ENCODE data around the gene CCDC63. TPM values are rescaled to one million over a fixed set of nuclear protein-coding genes. Genes with fewer than 3 reads are reported as not detected.

CCDC63 gene
- total and polyA plus RNA-seq, 9 of the 15 experiments (the other 6 are each of a cell fraction or from before 2014, with no cell fraction given) = not detected

- no peaks in the 10 kb centered on the region for H3K36me3 ChIP-seq (ENCODE audit: control insufficient read depth, insufficient read depth, low read length)
- BruUV-seq (replicated peaks) = no TSS peak
- 0 out of 4 replicates have a peak overlapping the region, but pooled peaks of 1 of the 2 experiments have one; percentile 13 for H3K9ac ChIP-seq (ENCODE audit: insufficient read depth in 1 of 2, low read depth in 2 of 2, low read length in 2 of 2)
- no peaks in the 10 kb centered on the region for H3K9me1 ChIP-seq (ENCODE audit: control insufficient read depth, insufficient read depth, low read length)
- intact Hi-C loops (cut with micrococcal nuclease) (no loop called here), in situ Hi-C loops (cut with MboI) (no loop called here)
- ATAC-seq (peak; percentile 43; the same call in 2 of the 3 replicates), FAIRE-seq (no peak), DNase-seq (ENCODE audit: extremely low read depth in 1 of 4, low spot score in 3 of 4) (no peak)
- no peak overlapping the region for H3K27ac ChIP-seq (ENCODE audit: extremely low read depth, low read depth, low read length)
- H3K4me3 ChIP-seq = no peak overlapping the region
- WGBS (ENCODE audit: insufficient coverage, low coverage, missing lambda C conversion rate) = under 1% methylated on average over 13 of the region's 14 CpGs
- no peaks in the 10 kb centered on the region; the same call in 1 of the 2 replicates for H3K9me3 ChIP-seq (replicated peaks; ENCODE audit: control insufficient read depth, insufficient read depth, low read depth, low read length)
- 0 out of 5 replicates have a peak, but pooled peaks cover 0 to 3% of the 10 kb centered on the region in 2 experiments for H3K4me1 ChIP-seq (replicated peaks in 1 of 2; ENCODE audit: control insufficient read depth in 2 of 2, insufficient read depth in 2 of 2, low read length in 2 of 2)
- H3K79me2 ChIP-seq (ENCODE audit: control insufficient read depth, insufficient read depth, low read length) = no peaks in the 10 kb centered on the region
- TF ChIP-seq ZNF324 (CRISPR knock-in tag; IDR thresholded peaks at IDR 0.05) (no peak), RBM22 (IDR thresholded peaks at IDR 0.05; ENCODE audit: low read depth, low read length, poor library complexity, severe bottlenecking) (no peak), ZNF121 (CRISPR knock-in tag; conservative IDR thresholded peaks at IDR 0.05) (no peak), NCOR1 (IDR thresholded peaks at IDR 0.05) (no peak), ZNF696 (CRISPR knock-in tag; conservative IDR thresholded peaks at IDR 0.05) (no peak)
- TF ChIP-seq, protein P1, sequence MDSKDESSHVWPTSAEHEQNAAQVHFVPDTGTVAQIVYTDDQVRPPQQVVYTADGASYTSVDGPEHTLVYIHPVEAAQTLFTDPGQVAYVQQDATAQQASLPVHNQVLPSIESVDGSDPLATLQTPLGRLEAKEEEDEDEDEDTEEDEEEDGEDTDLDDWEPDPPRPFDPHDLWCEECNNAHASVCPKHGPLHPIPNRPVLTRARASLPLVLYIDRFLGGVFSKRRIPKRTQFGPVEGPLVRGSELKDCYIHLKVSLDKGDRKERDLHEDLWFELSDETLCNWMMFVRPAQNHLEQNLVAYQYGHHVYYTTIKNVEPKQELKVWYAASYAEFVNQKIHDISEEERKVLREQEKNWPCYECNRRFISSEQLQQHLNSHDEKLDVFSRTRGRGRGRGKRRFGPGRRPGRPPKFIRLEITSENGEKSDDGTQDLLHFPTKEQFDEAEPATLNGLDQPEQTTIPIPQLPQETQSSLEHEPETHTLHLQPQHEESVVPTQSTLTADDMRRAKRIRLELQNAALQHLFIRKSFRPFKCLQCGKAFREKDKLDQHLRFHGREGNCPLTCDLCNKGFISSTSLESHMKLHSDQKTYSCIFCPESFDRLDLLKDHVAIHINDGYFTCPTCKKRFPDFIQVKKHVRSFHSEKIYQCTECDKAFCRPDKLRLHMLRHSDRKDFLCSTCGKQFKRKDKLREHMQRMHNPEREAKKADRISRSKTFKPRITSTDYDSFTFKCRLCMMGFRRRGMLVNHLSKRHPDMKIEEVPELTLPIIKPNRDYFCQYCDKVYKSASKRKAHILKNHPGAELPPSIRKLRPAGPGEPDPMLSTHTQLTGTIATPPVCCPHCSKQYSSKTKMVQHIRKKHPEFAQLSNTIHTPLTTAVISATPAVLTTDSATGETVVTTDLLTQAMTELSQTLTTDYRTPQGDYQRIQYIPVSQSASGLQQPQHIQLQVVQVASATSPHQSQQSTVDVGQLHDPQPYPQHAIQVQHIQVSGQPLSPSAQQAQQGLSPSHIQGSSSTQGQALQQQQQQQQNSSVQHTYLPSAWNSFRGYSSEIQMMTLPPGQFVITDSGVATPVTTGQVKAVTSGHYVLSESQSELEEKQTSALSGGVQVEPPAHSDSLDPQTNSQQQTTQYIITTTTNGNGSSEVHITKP (IDR thresholded peaks at IDR 0.05; ENCODE audit: partially characterized antibody) = peak; percentile 12
- ChIA-PET CTCF (ENCODE audit: low intra/inter-chr PET ratio) (no interaction called here), POLR2A (interaction anchor here (0.7 to 1.0 kb wide), 2 partner anchors 15 to 21 kb away, joined by 3 to 4 read pairs; no protein-coding TSS in a partner anchor)
- H3K27me3 ChIP-seq (ENCODE audit: control insufficient read depth in 2 of 2, insufficient read depth in 2 of 2, low read length in 2 of 2) = peaks cover 9 to 55% of the 10 kb centered on the region in 2 experiments; a peak in 4 of 5 replicates
- H3K4me2 ChIP-seq (ENCODE audit: insufficient read depth, low read length) = no peak overlapping the region
- no peaks in the 10 kb centered on the region for H4K20me1 ChIP-seq (replicated peaks; ENCODE audit: control insufficient read depth, insufficient read depth, low read length)
- no peak overlapping the region for H2AFZ ChIP-seq (ENCODE audit: low read depth, low read length)
Observed at GRCh38 chr12:110908377-110909152, 61.8 kb downstream of the CCDC63 start.

All from K562 (cell line).